ENCODE data around the gene ZKSCAN4. TPM values are rescaled to one million over a fixed set of nuclear protein-coding genes. Genes with fewer than 3 reads are reported as not detected.

Gene ZKSCAN4
- polyA plus RNA-seq, 2 of the 4 experiments (the other 2 are of a cell fraction), result 1.8 to 2.3 TPM

DNA sequence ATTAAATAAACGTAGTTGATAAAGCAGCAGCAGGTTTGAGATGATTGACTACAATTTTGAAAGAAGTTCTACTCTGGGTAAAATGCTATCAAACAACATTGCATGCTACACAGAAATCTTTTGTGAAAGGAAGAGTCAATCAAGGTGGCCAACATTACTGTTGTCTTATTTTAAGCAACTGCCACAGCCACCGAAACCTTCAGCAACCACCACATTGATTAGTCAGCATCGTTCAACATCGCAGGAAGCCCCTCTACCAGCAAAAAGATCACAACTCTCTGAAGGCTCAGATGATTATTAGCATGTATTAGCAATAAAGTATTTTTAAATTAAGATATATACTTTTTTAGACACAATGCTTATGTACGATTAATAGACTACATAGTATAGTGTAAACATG lies 43.3 kb upstream of the ZKSCAN4 start (continued):
- TF ChIP-seq, protein P1, sequence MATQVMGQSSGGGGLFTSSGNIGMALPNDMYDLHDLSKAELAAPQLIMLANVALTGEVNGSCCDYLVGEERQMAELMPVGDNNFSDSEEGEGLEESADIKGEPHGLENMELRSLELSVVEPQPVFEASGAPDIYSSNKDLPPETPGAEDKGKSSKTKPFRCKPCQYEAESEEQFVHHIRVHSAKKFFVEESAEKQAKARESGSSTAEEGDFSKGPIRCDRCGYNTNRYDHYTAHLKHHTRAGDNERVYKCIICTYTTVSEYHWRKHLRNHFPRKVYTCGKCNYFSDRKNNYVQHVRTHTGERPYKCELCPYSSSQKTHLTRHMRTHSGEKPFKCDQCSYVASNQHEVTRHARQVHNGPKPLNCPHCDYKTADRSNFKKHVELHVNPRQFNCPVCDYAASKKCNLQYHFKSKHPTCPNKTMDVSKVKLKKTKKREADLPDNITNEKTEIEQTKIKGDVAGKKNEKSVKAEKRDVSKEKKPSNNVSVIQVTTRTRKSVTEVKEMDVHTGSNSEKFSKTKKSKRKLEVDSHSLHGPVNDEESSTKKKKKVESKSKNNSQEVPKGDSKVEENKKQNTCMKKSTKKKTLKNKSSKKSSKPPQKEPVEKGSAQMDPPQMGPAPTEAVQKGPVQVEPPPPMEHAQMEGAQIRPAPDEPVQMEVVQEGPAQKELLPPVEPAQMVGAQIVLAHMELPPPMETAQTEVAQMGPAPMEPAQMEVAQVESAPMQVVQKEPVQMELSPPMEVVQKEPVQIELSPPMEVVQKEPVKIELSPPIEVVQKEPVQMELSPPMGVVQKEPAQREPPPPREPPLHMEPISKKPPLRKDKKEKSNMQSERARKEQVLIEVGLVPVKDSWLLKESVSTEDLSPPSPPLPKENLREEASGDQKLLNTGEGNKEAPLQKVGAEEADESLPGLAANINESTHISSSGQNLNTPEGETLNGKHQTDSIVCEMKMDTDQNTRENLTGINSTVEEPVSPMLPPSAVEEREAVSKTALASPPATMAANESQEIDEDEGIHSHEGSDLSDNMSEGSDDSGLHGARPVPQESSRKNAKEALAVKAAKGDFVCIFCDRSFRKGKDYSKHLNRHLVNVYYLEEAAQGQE (IDR thresholded peaks at IDR 0.05), result no peak
- TF ChIP-seq HOXA7 (CRISPR knock-in tag; IDR thresholded peaks at IDR 0.05) (no peak), RNF2 (IDR thresholded peaks at IDR 0.05; ENCODE audit: borderline replicate concordance, low read depth) (no peak), CHD4 (IDR thresholded peaks at IDR 0.05; ENCODE audit: borderline replicate concordance) (no peak), FOXS1 (CRISPR knock-in tag; IDR thresholded peaks at IDR 0.05) (no peak), TFCP2L1 (CRISPR knock-in tag; IDR thresholded peaks at IDR 0.05) (no peak), HOXB5 (CRISPR knock-in tag; IDR thresholded peaks at IDR 0.05) (no peak)

DNA sequence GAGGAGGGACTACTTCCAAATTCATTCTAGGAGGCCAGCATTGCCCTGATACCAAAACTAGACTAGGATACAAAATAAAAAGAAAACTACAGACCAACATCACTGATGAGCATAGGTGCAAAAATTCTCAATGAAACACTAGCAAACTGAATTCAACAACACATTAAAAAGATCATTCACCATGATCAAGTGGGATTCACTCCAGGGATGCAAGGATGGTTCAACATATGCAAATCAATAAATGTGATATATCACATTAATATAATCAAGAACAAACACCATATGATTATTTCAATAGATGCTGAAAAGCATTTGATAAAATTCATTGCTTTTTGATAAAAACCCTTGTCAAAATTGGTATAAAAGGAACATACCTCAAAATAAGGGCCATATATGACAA lies 39.5 kb upstream of the ZKSCAN4 start:
- no peak for FAIRE-seq

DNA sequence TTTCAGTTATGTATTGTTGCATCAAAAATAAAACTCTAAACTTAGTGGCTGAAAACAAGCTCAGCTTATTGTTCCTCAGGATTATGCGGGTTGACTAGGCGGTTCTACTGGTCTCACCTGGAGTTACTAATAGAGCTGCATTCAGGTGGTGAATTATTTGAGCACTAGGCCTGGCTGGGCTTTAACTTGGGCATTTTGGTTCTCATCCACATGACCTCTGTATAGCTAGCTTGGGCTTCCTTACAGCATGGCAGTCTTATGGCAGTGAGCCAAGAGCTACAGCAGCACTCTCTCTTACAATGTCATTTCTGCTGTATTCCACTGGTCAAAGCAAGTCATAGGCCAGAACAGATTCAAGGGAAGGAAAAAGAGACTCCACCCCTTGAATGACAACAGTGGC lies 30.9 kb upstream of the ZKSCAN4 start:
- ChIA-PET CTCF (no interaction called here), POLR2A (no interaction called here)
- Histone ChIP-seq H3K4me3 (no peak overlapping the region), H3K9me3 (no peaks in the 10 kb centered on the region), H3K4me1 (0 out of 3 replicates have a peak, but pooled peaks cover 3% of the 10 kb centered on the region), H3K27ac (no peak overlapping the region), H3K4me2 (no peak overlapping the region)
- 100% methylated on average over 2 of the region's 2 CpGs for WGBS (ENCODE audit: missing lambda C conversion rate)
- DNase-seq (ENCODE audit: low read depth in 1 of 2, low spot score in 1 of 2), result peak in 1 of 2 experiments; percentile 25
- no peak for ATAC-seq
- no peak for FAIRE-seq
- no peak for TF ChIP-seq ESRRA (IDR thresholded peaks at IDR 0.05; ENCODE audit: borderline replicate concordance, low read length)
- TF ChIP-seq, protein P2, sequence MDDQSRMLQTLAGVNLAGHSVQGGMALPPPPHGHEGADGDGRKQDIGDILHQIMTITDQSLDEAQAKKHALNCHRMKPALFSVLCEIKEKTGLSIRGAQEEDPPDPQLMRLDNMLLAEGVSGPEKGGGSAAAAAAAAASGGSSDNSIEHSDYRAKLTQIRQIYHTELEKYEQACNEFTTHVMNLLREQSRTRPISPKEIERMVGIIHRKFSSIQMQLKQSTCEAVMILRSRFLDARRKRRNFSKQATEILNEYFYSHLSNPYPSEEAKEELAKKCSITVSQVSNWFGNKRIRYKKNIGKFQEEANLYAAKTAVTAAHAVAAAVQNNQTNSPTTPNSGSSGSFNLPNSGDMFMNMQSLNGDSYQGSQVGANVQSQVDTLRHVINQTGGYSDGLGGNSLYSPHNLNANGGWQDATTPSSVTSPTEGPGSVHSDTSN (IDR thresholded peaks at IDR 0.05), result no peak
- no peak for TF ChIP-seq KDM5A (IDR thresholded peaks at IDR 0.05)
- TF ChIP-seq HOXB5 (CRISPR knock-in tag; IDR thresholded peaks at IDR 0.05), result no peak
- TF ChIP-seq, protein P1 (IDR thresholded peaks at IDR 0.05), result no peak
- TF ChIP-seq RARB (CRISPR knock-in tag; IDR thresholded peaks at IDR 0.05), result no peak
- TF ChIP-seq MYC (IDR thresholded peaks at IDR 0.05; ENCODE audit: borderline replicate concordance, low read length), result no peak
- TF ChIP-seq JUN (IDR thresholded peaks at IDR 0.05), result no peak
- TF ChIP-seq, protein P3, sequence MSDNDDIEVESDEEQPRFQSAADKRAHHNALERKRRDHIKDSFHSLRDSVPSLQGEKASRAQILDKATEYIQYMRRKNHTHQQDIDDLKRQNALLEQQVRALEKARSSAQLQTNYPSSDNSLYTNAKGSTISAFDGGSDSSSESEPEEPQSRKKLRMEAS (IDR thresholded peaks at IDR 0.05), result no peak
- no peak for TF ChIP-seq POLR2A (IDR thresholded peaks at IDR 0.05; ENCODE audit: low read length)
- no peak for TF ChIP-seq NPAS2 (CRISPR knock-in tag; IDR thresholded peaks at IDR 0.05; ENCODE audit: borderline replicate concordance)
- TF ChIP-seq TFCP2L1 (CRISPR knock-in tag; IDR thresholded peaks at IDR 0.05), result no peak
- TF ChIP-seq RCOR1 (IDR thresholded peaks at IDR 0.05; ENCODE audit: low read depth, low read length), result no peak
- TF ChIP-seq ZNF302 (CRISPR knock-in tag; IDR thresholded peaks at IDR 0.05), result no peak
- no peak for TF ChIP-seq RNF2 (IDR thresholded peaks at IDR 0.05; ENCODE audit: borderline replicate concordance, low read depth)

More for the DNA sequence above, 39.5 kb upstream of the ZKSCAN4 start:
- Histone ChIP-seq H3K9me3 (no peaks in the 10 kb centered on the region), H3K27ac (no peak overlapping the region), H3K4me3 (no peak overlapping the region), H3K4me2 (no peak overlapping the region), H3K4me1 (no peaks in the 10 kb centered on the region)
- ChIA-PET CTCF (no interaction called here), POLR2A (no interaction called here)
- TF ChIP-seq JUNB (IDR thresholded peaks at IDR 0.05) (no peak), HOXB13 (CRISPR knock-in tag; IDR thresholded peaks at IDR 0.05; ENCODE audit: low read depth) (no peak), EHMT2 (IDR thresholded peaks at IDR 0.05; ENCODE audit: low read depth) (no peak), SMC3 (IDR thresholded peaks at IDR 0.05) (no peak), MYC (IDR thresholded peaks at IDR 0.05; ENCODE audit: borderline replicate concordance, low read length) (no peak), NR3C1 (IDR thresholded peaks at IDR 0.05) (no peak), TP53 (CRISPR knock-in tag; IDR thresholded peaks at IDR 0.05) (no peak), MAZ (IDR thresholded peaks at IDR 0.05; ENCODE audit: borderline replicate concordance, low read depth, low read length) (no peak), ZSCAN20 (CRISPR knock-in tag; IDR thresholded peaks at IDR 0.05) (no peak), TFCP2L1 (CRISPR knock-in tag; IDR thresholded peaks at IDR 0.05) (no peak), FOSB (CRISPR knock-in tag; IDR thresholded peaks at IDR 0.05) (no peak), NPAS2 (CRISPR knock-in tag; IDR thresholded peaks at IDR 0.05; ENCODE audit: borderline replicate concordance) (no peak)
- TF ChIP-seq, protein P4, sequence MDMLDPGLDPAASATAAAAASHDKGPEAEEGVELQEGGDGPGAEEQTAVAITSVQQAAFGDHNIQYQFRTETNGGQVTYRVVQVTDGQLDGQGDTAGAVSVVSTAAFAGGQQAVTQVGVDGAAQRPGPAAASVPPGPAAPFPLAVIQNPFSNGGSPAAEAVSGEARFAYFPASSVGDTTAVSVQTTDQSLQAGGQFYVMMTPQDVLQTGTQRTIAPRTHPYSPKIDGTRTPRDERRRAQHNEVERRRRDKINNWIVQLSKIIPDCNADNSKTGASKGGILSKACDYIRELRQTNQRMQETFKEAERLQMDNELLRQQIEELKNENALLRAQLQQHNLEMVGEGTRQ (IDR thresholded peaks at IDR 0.05), result no peak
- TF ChIP-seq, protein P5, sequence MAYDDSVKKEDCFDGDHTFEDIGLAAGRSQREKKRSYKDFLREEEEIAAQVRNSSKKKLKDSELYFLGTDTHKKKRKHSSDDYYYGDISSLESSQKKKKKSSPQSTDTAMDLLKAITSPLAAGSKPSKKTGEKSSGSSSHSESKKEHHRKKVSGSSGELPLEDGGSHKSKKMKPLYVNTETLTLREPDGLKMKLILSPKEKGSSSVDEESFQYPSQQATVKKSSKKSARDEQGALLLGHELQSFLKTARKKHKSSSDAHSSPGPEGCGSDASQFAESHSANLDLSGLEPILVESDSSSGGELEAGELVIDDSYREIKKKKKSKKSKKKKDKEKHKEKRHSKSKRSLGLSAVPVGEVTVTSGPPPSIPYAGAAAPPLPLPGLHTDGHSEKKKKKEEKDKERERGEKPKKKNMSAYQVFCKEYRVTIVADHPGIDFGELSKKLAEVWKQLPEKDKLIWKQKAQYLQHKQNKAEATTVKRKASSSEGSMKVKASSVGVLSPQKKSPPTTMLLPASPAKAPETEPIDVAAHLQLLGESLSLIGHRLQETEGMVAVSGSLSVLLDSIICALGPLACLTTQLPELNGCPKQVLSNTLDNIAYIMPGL (CRISPR knock-in tag; IDR thresholded peaks at IDR 0.05; ENCODE audit: borderline replicate concordance), result no peak
- ATAC-seq (no peak), DNase-seq (ENCODE audit: low read depth in 1 of 2, low spot score in 1 of 2) (no peak)
